Tibial artery (tissue), 4 donors: ENCODE results near the gene UNC80.

Experiments
- DNase-seq, 2 donors: peaks; one replicate each; pipeline ENCODE4 v3.0.0-alpha.2; 2019
- H3K27ac ChIP-seq, 2 donors: fragments of 200-600 bp; sonication (generic) in 1 of 2; 1 replicate in 1 of 2; 2 replicates in 1 of 2; pipeline ENCODE4 v1.5.1; 2018 to 2019; ENCODE audit warnings: mild to moderate bottlenecking in 1 of 2
- H3K27me3 ChIP-seq, 2 donors: fragments of 200-600 bp; sonication (generic) in 1 of 2; one replicate each; pipeline versions ENCODE4 v1.5.1 to v1.6.0; 2016 to 2019
- H3K36me3 ChIP-seq, 3 donors: fragments of 200-600 bp; sonication (generic) in 2 of 3; one replicate each; pipeline ENCODE4 v1.5.1; 2016 to 2019; ENCODE audit warnings: mild to moderate bottlenecking in 2 of 3
- H3K4me1 ChIP-seq, 4 donors: fragments of 200-600 bp; sonication (generic) in 2 of 4; 1 replicate in 3 of 4; 2 replicates in 1 of 4; pipeline ENCODE4 v1.5.1; 2016 to 2019
- H3K4me3 ChIP-seq, 2 donors: fragments of 200-600 bp; sonication (generic) in 1 of 2; 1 replicate in 1 of 2; 2 replicates in 1 of 2; pipeline ENCODE4 v1.5.1; 2018 to 2019; ENCODE audit warnings: mild to moderate bottlenecking in 2 of 2
- H3K9me3 ChIP-seq, 3 donors: fragments of 200-600 bp; sonication (generic) in 1 of 3; one replicate each; pipeline ENCODE4 v1.5.1; 2016 to 2019
- CTCF ChIP-seq, 2 experiments: fragments of 200-600 bp in 1 of 2; fragments of 450-650 bp in 1 of 2; IDR thresholded peaks; one replicate each; pipeline ENCODE4 v1.5.1; 2017 to 2019; ENCODE audit warnings: antibody characterized with exemption in 2 of 2, mild to moderate bottlenecking in 1 of 2, moderate library complexity in 1 of 2
- intact Hi-C: fragments of 100-400 bp; cut with DNase I; formaldehyde crosslinking; loops from one replicate; pipeline ENCODE4 v1.15.0; 2023; ENCODE audit warnings: low total_unique reads

The UNC80 gene

GRCh38 chr2:209938906-209939305, 167.3 kb downstream of the UNC80 start:
- Histone ChIP-seq H3K27ac (no peak overlapping the region), H3K27me3 (no peaks in the 10 kb centered on the region), H3K4me1 (peaks cover 0 to 13% (median 2%) of the 10 kb centered on the region in 4 donors), H3K36me3 (no peaks in the 10 kb centered on the region), H3K4me3 (no peak overlapping the region), H3K9me3 (no peaks in the 10 kb centered on the region)
- intact Hi-C loops = no loop called here
- no peak for TF ChIP-seq CTCF (IDR thresholded peaks at IDR 0.05)
- DNase-seq = no peak

DNA sequence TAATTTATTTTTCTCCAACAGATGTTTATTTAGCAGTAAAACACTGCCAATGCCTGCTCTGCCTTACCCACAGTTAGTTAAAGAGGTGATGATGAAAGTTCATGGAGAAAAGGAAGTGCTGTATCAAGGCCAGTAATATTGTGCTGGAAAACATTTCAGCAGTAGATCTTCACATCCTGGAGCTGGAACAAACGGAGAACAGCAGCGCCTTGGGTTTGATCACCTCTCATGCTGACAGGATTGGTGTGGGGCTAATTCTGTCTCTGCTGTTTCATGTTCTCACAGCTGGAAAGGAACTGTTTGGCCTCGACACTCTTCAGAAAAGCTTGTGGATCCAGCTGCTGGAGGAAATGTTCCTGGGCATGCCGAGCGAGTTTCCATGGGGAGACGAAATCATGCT, 169.3 kb downstream of the UNC80 start:
- TF ChIP-seq CTCF (IDR thresholded peaks at IDR 0.05) = no peak
- intact Hi-C loops = no loop called here
- H3K27me3 ChIP-seq = no peaks in the 10 kb centered on the region
- no peak for DNase-seq
- peaks cover 0 to 6% (median 0%) of the 10 kb centered on the region in 4 donors for H3K4me1 ChIP-seq
- H3K4me3 ChIP-seq = no peak overlapping the region
- H3K27ac ChIP-seq = no peak overlapping the region
- no peaks in the 10 kb centered on the region for H3K36me3 ChIP-seq
- no peaks in the 10 kb centered on the region for H3K9me3 ChIP-seq

DNA sequence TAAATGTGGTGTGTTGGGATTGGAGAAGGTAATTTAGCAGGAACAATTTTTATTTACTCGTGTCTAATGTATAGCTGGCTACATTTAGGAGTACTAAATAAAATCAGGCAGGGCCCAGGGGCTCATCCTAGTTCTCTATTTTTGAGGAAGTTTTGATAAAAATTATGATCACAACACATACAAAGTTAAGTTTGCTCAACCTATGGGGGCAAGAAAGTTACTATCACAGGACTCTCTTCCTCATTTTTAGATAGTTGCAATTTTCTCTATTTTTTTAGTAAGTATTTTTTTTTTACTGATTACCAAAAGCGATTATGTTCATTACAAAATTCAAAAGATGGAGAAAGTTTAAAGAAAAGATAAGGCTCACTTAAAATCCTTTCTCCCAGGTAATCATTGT, 170.8 kb downstream of the UNC80 start:
- intact Hi-C loops = no loop called here

GRCh38 chr2:209942936-209943605, 171.4 kb downstream of the UNC80 start:
- H3K27me3 ChIP-seq = no peaks in the 10 kb centered on the region
- H3K36me3 ChIP-seq = no peaks in the 10 kb centered on the region
- H3K4me3 ChIP-seq = no peak overlapping the region
- no peaks in the 10 kb centered on the region for H3K9me3 ChIP-seq
- no peak for DNase-seq
- no peak overlapping the region for H3K27ac ChIP-seq
- H3K4me1 ChIP-seq = peaks cover 0 to 6% (median 0%) of the 10 kb centered on the region in 4 donors
- no peak for TF ChIP-seq CTCF (IDR thresholded peaks at IDR 0.05)
- intact Hi-C loops = no loop called here

More for the DNA sequence above, 170.8 kb downstream of the UNC80 start:
- Histone ChIP-seq H3K27ac (no peak overlapping the region), H3K9me3 (no peaks in the 10 kb centered on the region), H3K4me3 (no peak overlapping the region), H3K4me1 (peaks cover 0 to 6% (median 0%) of the 10 kb centered on the region in 4 donors), H3K36me3 (no peaks in the 10 kb centered on the region), H3K27me3 (no peaks in the 10 kb centered on the region)
- DNase-seq = no peak
- no peak for TF ChIP-seq CTCF (IDR thresholded peaks at IDR 0.05)

DNA sequence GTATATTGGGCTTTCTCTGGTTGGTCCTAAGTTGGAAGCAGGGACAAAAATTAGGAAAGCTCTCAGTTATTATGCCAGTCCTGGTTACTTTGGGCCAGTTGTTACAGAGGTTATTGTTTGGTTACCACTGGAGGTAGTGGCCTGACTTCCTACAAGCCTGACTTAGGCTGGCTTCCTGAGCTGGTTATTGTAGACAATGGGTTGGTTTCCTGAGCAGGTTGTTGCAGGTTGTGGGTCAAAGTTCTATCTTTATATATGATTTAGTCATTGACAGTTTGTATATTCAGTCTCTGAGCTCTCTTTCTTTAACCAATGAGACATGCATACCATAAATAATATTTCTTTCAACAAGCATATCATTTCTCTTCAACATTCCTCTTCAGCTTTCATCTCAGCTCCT, 172.1 kb downstream of the UNC80 start:
- Histone ChIP-seq H3K27ac (no peak overlapping the region), H3K4me3 (no peak overlapping the region), H3K4me1 (peaks cover 0 to 6% (median 0%) of the 10 kb centered on the region in 4 donors), H3K36me3 (no peaks in the 10 kb centered on the region), H3K9me3 (no peaks in the 10 kb centered on the region), H3K27me3 (no peaks in the 10 kb centered on the region)
- intact Hi-C loops = no loop called here
- TF ChIP-seq CTCF (IDR thresholded peaks at IDR 0.05) = no peak
- DNase-seq = no peak
